Type B pancreatic cell (in vitro differentiated cells): ENCODE measurements around the gene PPM1L. TPM values are rescaled to one million over a fixed set of nuclear protein-coding genes. Genes with fewer than 3 reads are reported as not detected.
A peak's percentile ranks its signal among the peaks of the same experiment; 100 is the strongest.

Experiments used
- DNase-seq: peaks from one replicate; pipeline ENCODE4 v3.0.0; 2021; ENCODE audit warnings: mixed read lengths; ENCODE audit not compliant: unreplicated experiment; ENCODE audit errors: extremely low spot score
- H3K27ac Mint-ChIP-seq: 2 replicates; pipeline ENCODE4 v1.8.0; 2021; ENCODE audit warnings: mild to moderate bottlenecking, mixed read lengths
- H3K27me3 Mint-ChIP-seq: 2 replicates; pipeline ENCODE4 v1.8.0; 2021; ENCODE audit warnings: mixed read lengths
- H3K36me3 Mint-ChIP-seq: 2 replicates; pipeline ENCODE4 v1.8.0; 2021; ENCODE audit warnings: mixed read lengths
- H3K4me1 Mint-ChIP-seq: one replicate; pipeline ENCODE4 v1.8.0; 2021; ENCODE audit warnings: mixed read lengths; ENCODE audit not compliant: unreplicated experiment
- H3K4me3 Mint-ChIP-seq: 2 replicates; pipeline ENCODE4 v1.8.0; 2021; ENCODE audit warnings: mild to moderate bottlenecking, mixed read lengths
- H3K9me3 Mint-ChIP-seq: 2 replicates; pipeline ENCODE4 v1.8.0; 2021; ENCODE audit warnings: mixed read lengths
- CTCF ChIP-seq: fragments of 200-600 bp; sonication (generic); conservative IDR thresholded peaks from 2 replicates; pipeline ENCODE4 v1.5.0; 2021; ENCODE audit warnings: antibody characterized with exemption, mild to moderate bottlenecking
- total RNA-seq: library from RNA; stranded (reverse); gene quantifications from 2 replicates; pipeline ENCODE4 v1.2.1, GENCODE V29; 2021; ENCODE audit warnings: low replicate concordance

Gene PPM1L
- total RNA-seq, 1 donor from 2014 or later: 29.4 TPM

GRCh38 chr3:161082063-161082462, 326.0 kb downstream of the PPM1L start:
- no peak for TF ChIP-seq CTCF
- no peak overlapping the region for H3K27ac Mint-ChIP-seq
- no peaks in the 10 kb centered on the region for H3K9me3 Mint-ChIP-seq
- H3K27me3 Mint-ChIP-seq: no peaks in the 10 kb centered on the region
- H3K36me3 Mint-ChIP-seq: peaks cover 5% of the 10 kb centered on the region
- no peaks in the 10 kb centered on the region for H3K4me1 Mint-ChIP-seq
- no peak overlapping the region for H3K4me3 Mint-ChIP-seq
- no peak for DNase-seq

- no peak overlapping the region for H3K27ac Mint-ChIP-seq
- DNase-seq: no peak
- H3K4me1 Mint-ChIP-seq: no peaks in the 10 kb centered on the region
- TF ChIP-seq CTCF: no peak
- H3K36me3 Mint-ChIP-seq: peaks cover 6% of the 10 kb centered on the region
- no peaks in the 10 kb centered on the region for H3K27me3 Mint-ChIP-seq
- H3K9me3 Mint-ChIP-seq: no peaks in the 10 kb centered on the region
- H3K4me3 Mint-ChIP-seq: no peak overlapping the region
Observed at GRCh38 chr3:161083131-161083530, 327.1 kb downstream of the PPM1L start.

GRCh38 chr3:161084277-161084676, 328.2 kb downstream of the PPM1L start:
- Mint-ChIP-seq H3K27me3 (no peaks in the 10 kb centered on the region), H3K4me3 (no peak overlapping the region), H3K9me3 (no peaks in the 10 kb centered on the region), H3K27ac (no peak overlapping the region), H3K4me1 (no peaks in the 10 kb centered on the region), H3K36me3 (peaks cover 16% of the 10 kb centered on the region)
- no peak for DNase-seq
- TF ChIP-seq CTCF: no peak

- Mint-ChIP-seq H3K4me3 (no peak overlapping the region), H3K4me1 (peaks cover 4% of the 10 kb centered on the region), H3K27me3 (peaks cover 7% of the 10 kb centered on the region), H3K27ac (no peak overlapping the region), H3K36me3 (peaks cover 11% of the 10 kb centered on the region), H3K9me3 (no peaks in the 10 kb centered on the region)
- TF ChIP-seq CTCF: no peak
- DNase-seq: no peak
Observed at GRCh38 chr3:161093895-161094294, 337.9 kb downstream of the PPM1L start.

- H3K36me3 Mint-ChIP-seq: peaks cover 18% of the 10 kb centered on the region
- no peak overlapping the region for H3K4me3 Mint-ChIP-seq
- DNase-seq: no peak
- peak; percentile 33 for TF ChIP-seq CTCF
- H3K9me3 Mint-ChIP-seq: no peaks in the 10 kb centered on the region
- H3K27me3 Mint-ChIP-seq: peaks cover 17% of the 10 kb centered on the region
- no peak overlapping the region for H3K27ac Mint-ChIP-seq
- peaks cover 4% of the 10 kb centered on the region for H3K4me1 Mint-ChIP-seq
Observed at GRCh38 chr3:161096771-161097367, 340.8 kb downstream of the PPM1L start.

GRCh38 chr3:161100994-161101393, 345.0 kb downstream of the PPM1L start:
- DNase-seq: no peak
- Mint-ChIP-seq H3K27ac (no peak overlapping the region), H3K36me3 (peaks cover 33% of the 10 kb centered on the region), H3K27me3 (peaks cover 31% of the 10 kb centered on the region), H3K4me1 (peaks cover 12% of the 10 kb centered on the region), H3K4me3 (no peak overlapping the region), H3K9me3 (no peaks in the 10 kb centered on the region)
- no peak for TF ChIP-seq CTCF
